ENCODE data around the gene MRPL2.

GRCh38 chr6:43050981-43051380, 8.3 kb downstream of the MRPL2 start:
- no peak for TF ChIP-seq CTCF (conservative IDR thresholded peaks at IDR 0.05; ENCODE audit: low read depth, low read length)
- TF ChIP-seq USF2 (IDR thresholded peaks at IDR 0.05; ENCODE audit: low read depth, low read length): no peak
- TF ChIP-seq RAD21 (IDR thresholded peaks at IDR 0.05; ENCODE audit: low read length): no peak
